ENCODE data around the gene RGS17. TPM values are rescaled to one million over a fixed set of nuclear protein-coding genes. Genes with fewer than 3 reads are reported as not detected.
"Not testable (repeated sequence)": the region's sequence is repeated elsewhere in the genome, so short reads cannot be mapped to it uniquely, and the experiment has no call there.

RGS17 gene
- total RNA-seq, 1 experiment from 2014 or later = 1.3 TPM

- DNase-seq (ENCODE audit: low spot score) = peak; percentile 66
Measured at GRCh38 chr6:153125032-153125431, 6.0 kb downstream of the RGS17 start.

DNA sequence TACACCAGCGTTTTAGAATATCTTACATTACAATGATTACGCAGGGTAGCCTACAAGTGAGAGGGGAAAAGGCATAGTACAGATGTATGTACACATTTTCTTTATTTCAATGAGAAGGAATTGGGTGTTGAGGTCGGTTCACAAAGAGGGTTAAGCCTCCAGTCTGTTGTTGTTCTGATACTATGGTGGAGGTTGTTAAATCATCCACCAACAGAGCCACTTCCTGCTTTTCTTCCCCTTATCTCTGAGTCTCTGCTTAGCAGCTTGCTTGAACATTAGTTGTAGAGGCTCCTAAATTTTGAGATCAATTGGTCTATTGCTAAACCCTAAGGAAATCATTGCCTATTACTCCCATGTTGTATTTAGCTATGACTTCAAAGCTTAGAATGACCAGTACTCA is 7.3 kb downstream of the RGS17 start:
- DNase-seq (ENCODE audit: low spot score) = no peak

DNA sequence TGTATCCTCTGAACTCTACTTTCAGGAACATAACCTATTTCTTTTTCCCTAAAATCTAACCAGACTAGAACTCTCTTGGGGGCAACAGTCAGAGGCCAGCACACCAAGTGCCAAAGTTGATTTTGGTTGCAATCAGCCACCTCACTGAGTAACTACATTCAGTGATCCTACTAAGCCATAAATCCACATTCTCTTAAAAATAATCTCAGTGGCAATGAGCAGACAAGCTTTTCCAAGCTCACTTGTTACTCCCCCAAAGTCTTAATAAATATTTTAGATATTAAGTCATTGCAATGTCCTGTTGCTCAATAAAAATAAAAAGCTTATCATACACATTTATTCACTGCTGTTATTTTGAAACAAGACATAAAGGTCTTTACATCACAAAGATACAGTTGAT is 9.8 kb downstream of the RGS17 start:
- no peak for DNase-seq (ENCODE audit: low spot score)

- DNase-seq (ENCODE audit: low spot score) = peak; percentile 47
Measured at GRCh38 chr6:153117986-153118879, 12.8 kb downstream of the RGS17 start.

GRCh38 chr6:153111082-153111481 is 20.0 kb downstream of the RGS17 start:
- DNase-seq (ENCODE audit: low spot score) = not testable (repeated sequence)

DNA sequence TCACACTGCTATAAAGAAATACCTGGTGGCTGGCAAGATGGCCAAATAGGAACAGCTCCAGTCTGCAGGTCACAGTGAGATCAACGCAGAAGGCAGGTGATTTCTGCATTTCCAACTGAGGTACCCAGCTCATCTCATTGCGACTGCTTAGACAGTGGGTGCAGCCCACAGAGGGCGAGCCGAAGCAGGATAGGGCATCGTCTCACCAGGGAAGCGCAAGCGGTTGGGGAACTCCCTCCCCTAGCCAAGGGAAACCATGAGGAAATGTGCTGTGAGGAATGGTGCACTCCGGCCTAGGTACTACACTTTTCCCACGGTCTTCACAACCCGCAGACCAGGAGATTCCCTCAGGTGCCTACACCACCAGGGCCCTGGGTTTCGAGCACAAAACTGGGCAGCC is 20.5 kb downstream of the RGS17 start:
- DNase-seq (ENCODE audit: low spot score) = not testable (repeated sequence)

DNA sequence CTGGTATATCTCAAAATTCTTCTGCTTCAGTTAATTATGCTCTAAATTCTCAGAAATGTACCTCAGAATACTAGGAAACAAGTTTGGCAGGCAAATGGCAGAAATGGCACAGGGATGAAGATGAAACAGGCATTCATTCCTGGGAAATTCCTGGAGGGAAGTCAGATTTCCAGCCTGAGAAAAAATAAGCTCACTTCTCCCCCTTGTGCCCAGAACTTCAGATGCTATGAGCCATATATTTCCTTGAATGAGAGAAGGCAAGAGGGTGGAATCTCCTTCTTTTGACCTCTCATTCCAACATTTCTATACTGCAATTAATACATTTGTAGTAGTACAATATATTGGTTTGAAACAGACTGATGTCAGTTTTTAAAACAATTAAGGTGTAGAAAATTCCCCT is 22.8 kb downstream of the RGS17 start:
- peak; percentile 36 for DNase-seq (ENCODE audit: low spot score)

DNA sequence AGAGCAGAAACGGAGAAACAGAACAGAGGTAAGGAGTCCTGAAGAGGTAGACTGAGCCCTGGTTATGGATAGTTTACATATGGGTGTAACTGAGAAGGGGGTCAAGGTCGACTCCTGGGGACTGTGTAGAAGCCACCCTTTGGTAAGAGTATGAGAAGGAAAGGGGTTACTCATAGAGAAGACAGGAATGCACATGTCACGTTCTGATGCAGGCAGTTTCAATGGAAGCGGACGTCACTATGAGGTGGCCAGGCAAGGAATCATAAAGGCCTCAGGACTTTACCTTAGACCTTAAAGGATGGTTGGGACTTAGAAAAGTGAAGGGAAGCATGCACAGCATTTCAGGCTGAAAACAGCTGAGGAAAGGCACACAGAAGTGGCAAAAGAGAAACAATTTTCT is 25.1 kb downstream of the RGS17 start:
- DNase-seq (ENCODE audit: low spot score) = no peak

DNA sequence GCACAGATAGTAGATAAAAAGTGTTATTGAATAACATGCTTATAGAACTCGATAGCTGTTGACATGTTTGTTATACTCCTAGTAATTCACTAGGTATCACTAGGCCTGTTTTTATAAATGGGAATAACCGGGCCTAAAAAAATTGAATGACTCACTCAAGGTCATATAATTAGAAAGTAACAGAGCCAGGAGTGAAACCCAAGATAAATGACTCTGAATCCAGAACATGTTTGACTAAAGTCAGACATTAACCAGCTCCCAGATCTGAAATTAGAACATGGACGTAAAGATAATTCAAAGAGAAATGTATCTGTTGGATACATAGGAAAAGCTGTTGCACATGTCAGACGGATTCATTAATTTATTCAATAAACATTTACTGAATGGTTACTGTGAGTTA is 26.9 kb downstream of the RGS17 start:
- DNase-seq (ENCODE audit: low spot score) = no peak

DNA sequence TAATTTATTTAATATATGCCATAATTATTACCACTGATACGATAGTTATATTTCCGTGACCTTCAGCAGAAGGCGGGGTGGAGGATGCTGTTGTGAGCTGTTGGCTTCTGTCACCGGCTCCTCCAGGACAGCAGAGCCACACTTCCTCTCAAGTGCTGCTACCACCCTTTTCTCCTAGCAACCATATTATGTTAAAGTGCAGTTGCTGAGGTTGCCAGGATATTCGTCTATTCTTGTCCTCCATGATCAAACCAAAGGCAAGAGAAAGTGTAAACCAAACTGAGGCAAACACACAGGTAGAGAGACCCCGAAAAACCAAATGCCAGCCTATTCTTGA is 27.8 kb downstream of the RGS17 start:
- DNase-seq (ENCODE audit: low spot score) = peak; percentile 23

- DNase-seq (ENCODE audit: low spot score) = no peak
Measured at GRCh38 chr6:153102605-153103318, 28.3 kb downstream of the RGS17 start.

- no peak for DNase-seq (ENCODE audit: low spot score)
Measured at GRCh38 chr6:153101461-153101860, 29.6 kb downstream of the RGS17 start.

DNA sequence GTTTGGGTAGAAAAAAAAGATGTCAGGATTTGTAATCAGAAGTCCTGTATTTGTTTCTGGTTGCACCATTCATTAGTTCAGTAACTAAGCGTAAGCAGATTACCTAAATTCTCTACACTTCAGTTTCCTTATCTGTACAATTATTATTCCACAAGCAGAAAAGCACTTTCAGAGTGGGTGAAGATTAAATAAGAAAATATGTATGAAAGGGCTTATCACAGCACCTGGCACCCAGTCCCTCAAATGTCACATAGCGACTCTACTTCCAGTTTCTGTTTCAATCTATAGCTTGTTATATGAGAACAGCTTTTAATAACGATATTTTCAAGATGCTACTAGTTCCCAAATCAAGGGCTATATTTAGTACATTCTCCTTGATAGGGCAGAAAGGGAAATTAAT is 31.4 kb downstream of the RGS17 start:
- DNase-seq (ENCODE audit: low spot score) = no peak

DNA sequence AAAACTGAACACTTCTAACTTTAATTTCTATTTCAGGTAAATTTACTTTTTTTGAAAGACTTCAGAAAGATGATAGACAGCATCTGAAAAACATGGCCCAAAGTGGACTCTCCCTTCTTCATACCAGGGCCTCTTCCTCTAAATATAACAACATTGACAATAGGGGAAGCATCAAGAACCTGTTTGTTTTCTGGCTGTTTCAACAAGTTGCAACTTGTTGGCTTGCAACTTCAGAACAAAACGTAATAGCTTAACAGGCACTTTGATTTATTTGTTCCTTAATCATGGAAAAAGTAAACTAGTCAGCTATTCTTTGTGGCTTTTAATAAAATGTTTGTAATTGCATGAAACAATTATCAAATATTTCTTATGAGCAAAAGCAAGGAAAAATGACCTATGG is 34.3 kb downstream of the RGS17 start:
- DNase-seq (ENCODE audit: low spot score) = no peak

GRCh38 chr6:153096031-153096430 is 35.1 kb downstream of the RGS17 start:
- DNase-seq (ENCODE audit: low spot score) = no peak

DNA sequence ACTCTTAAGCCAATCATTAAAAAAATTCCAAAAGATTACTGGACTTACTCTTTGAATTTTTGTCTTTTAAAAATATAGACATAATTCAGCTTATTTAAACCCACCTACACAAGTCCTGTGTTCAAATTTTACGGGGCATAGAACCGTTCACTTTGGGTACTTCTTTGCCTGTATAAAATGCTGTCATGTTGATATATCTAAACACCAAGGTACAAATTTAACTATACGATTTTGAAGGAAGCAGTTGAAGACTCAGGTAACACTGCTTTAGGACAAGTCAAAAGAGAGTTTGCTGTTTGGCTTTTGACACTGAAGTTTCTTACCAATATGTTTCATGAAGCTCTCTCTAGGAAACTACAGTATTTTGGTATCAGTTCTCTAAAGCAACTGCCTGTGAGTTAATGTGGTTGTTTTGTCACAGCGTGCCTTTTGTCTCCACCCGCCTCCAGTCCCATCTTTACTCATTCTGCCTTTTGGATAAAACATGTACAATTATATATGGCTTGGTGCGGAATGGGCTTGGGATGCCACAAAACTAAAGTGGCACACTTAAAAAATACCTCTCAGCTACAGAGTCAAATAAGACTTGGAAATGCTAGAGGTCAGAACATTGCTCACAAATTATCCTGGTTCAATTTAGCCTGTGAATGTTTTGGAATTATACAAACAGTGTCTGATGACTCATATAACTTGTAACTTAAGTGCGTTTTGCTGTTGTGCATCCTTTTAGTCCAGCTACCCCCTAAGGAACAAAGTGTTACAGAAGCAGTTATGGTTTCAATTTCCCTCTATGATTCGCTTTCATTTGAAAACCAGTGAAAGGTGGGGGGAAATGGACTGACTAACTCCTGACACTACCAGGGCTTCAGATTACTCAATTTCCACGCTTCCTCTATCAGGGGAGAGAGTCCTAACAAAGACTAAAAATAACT is 38.7 kb downstream of the RGS17 start:
- DNase-seq (ENCODE audit: low spot score) = no peak

- DNase-seq (ENCODE audit: low spot score) = no peak
Measured at GRCh38 chr6:153090241-153090930, 40.7 kb downstream of the RGS17 start.

DNA sequence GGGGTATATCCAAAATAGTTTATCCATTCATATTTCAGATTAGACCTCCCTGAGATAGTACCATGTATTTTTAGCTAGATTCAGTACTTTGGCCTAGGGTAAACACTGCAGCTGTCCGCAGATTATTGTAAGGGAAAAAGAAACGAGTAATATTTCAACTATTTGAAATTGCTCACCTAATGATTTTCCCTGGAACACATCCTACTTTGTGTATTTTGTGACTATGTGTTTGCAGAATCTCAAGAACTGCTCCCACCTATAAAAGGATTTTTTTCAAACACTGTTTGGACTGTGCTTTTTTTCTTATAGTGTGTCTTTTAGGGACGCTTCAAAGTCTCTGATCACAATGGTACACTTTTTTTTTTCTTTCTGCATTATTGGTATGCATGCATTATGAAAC is 42.3 kb downstream of the RGS17 start:
- DNase-seq (ENCODE audit: low spot score) = no peak

DNA sequence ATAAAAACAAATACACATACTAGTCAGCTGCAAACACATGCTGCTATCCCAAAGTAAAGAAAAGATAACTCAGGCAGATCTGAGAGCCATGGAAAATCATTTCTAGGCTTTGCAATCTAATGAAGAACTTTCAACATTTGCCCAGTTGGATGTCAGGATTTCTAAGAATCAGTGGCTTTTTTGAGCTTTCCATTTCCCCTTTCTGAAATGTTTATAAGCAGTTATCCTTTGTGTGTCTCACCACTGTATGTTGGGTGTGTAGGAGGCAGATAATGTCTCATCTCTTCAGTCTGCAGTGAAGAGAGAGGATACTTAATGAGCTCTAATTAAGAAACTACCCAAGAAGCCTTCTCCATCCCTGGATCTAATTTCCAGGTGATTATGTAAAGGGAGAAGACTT is 43.6 kb downstream of the RGS17 start:
- no peak for DNase-seq (ENCODE audit: low spot score)

DNA sequence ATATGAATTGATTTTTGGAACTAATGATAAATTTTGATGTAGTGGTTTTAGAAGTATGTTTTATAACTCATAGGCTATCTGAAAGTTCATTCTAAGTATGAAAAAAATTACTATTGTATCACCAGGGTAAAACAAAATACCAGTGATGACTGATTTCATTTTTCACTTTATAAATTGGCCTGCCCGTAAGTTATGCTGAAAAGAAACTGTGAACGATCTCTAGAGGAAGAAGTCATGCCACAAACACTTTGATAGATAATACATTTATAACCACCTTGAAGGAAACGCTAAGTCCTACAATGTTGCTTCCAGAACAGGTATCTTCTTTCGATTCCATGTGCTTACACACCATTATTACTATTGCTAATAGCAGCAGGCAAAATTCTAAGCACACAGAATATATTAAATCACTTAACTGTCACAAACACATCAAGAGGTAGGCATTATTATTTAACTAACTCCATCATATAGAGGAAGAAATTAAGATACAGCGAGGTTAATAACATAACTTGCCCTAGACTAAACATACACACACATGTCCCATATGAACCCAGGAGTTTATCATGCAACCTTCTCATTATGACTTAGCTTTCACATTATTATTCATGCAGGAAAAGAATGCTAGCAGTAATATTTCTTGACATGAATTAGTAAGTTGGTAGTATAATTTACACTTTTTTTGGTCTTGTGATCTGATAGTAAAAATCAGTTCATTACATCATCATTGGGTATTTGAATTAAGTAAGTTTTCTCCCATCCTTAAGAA is 44.7 kb downstream of the RGS17 start:
- no peak for DNase-seq (ENCODE audit: low spot score)

DNA sequence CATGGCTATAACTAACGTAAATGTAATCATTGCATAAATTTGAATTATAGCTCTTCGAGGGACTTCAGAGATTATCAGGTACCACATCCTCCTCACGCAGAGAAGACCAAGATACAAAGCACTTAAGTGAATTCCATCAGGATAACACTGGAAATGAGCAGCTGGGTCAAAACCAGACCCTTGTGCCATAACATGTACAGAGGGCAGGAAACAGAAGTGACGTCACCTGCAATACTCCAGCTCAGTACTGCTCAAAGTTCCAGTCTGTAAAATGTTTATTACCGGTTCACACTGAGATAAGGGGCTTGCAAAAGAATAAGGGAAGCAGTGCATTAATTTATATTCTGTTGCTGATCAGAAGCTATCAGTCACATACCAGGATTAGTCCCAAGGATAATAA is 45.8 kb downstream of the RGS17 start:
- no peak for DNase-seq (ENCODE audit: low spot score)

All from HT-29 (cell line).